Measurements from ENCODE around the gene HIGD1B. TPM values are rescaled to one million over a fixed set of nuclear protein-coding genes. Genes with fewer than 3 reads are reported as not detected.
A peak's percentile ranks its signal among the peaks of the same experiment; 100 is the strongest.

HIGD1B gene
- total RNA-seq, result not detected in 2 replicates
- long read RNA-seq, result 0 reads

DNA sequence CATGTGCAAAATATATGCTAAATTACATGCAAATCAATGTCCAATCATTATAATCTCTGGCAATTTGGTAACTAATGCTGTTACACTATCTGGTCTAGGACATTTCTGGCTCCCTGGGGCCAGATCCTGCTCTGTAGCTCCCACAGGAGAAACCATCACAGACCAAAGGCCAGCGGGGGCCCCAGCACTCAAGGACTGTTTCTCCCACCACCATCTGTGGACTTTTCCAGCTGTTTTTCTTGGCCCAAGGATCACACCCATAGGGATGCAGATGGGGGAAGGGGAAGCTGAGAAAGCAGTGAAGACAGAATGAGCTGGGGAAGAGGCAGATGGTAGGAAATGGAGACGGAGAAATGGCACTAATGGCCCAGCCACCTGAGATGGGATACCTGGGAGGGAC lies at the start of gene HIGD1B:
Gene HIGD1B, plus strand, starts transcription at position 298 of the 400 bp plus-strand sequence. CDS start 270 bp downstream, outside the sequence.
- Mint-ChIP-seq H3K4me1 (ENCODE audit: low read depth) (peaks cover 2% of the 10 kb centered on the region), H3K36me3 (ENCODE audit: insufficient read depth) (peaks cover 1% of the 10 kb centered on the region), H3K27me3 (peaks cover 7% of the 10 kb centered on the region), H3K4me3 (ENCODE audit: low read depth) (no peak within 1 kb of the TSS), H3K27ac (no peak within 1 kb of the TSS), H3K9me3 (ENCODE audit: low read depth) (no peaks in the 10 kb centered on the region)
- DNase-seq (ENCODE audit: low spot score, unreplicated experiment), result no peak
- TF ChIP-seq, protein P1, sequence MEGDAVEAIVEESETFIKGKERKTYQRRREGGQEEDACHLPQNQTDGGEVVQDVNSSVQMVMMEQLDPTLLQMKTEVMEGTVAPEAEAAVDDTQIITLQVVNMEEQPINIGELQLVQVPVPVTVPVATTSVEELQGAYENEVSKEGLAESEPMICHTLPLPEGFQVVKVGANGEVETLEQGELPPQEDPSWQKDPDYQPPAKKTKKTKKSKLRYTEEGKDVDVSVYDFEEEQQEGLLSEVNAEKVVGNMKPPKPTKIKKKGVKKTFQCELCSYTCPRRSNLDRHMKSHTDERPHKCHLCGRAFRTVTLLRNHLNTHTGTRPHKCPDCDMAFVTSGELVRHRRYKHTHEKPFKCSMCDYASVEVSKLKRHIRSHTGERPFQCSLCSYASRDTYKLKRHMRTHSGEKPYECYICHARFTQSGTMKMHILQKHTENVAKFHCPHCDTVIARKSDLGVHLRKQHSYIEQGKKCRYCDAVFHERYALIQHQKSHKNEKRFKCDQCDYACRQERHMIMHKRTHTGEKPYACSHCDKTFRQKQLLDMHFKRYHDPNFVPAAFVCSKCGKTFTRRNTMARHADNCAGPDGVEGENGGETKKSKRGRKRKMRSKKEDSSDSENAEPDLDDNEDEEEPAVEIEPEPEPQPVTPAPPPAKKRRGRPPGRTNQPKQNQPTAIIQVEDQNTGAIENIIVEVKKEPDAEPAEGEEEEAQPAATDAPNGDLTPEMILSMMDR (IDR thresholded peaks at IDR 0.05; ENCODE audit: unreplicated experiment), result no peak

DNA sequence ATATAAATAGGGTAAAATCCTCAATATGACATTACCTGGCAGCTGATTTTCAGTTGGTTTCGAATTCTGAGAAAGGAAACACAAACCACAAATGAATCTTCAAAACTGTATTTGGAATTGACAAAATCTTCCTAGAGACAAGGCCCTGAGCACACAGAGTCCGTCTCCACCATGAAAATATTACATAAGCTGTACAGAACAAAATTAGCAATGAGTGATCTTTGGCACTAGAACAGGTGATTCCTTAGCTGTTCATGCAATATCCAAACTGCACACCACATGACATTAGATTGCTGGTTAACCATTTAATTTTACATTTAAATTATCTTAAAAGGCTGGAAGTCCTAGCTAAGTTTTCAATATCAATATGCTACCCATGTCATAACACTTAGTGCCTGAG lies 49.3 kb upstream of the HIGD1B start:
- Mint-ChIP-seq H3K27me3 (no peaks in the 10 kb centered on the region), H3K27ac (no peak overlapping the region), H3K9me3 (ENCODE audit: low read depth) (no peaks in the 10 kb centered on the region), H3K4me1 (ENCODE audit: low read depth) (peaks cover 2% of the 10 kb centered on the region), H3K4me3 (ENCODE audit: low read depth) (no peak overlapping the region), H3K36me3 (ENCODE audit: insufficient read depth) (peaks cover 7% of the 10 kb centered on the region)
- TF ChIP-seq, protein P1 (IDR thresholded peaks at IDR 0.05; ENCODE audit: unreplicated experiment), result no peak
- DNase-seq (ENCODE audit: low spot score, unreplicated experiment), result no peak

DNA sequence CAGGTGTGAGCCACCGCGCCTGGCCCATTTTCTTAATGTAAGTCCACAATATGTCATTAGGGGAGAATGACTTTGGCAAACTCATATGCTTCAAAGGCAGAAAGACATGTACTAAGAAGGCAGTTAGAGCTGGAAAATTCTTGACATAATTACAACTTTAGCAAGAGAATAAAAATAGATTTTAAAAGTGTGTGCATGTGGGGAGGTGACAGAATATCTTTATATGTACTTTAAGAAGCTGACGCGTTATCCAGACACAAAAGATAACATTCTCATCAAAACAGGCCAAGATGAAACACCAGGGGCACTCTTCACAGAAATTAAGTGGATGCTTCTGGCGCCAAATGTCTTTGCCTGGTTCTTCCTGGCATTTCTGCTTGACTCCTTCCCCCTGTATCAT lies 45.8 kb upstream of the HIGD1B start:
- Mint-ChIP-seq H3K9me3 (ENCODE audit: low read depth) (no peaks in the 10 kb centered on the region), H3K4me3 (ENCODE audit: low read depth) (no peak overlapping the region), H3K4me1 (ENCODE audit: low read depth) (peaks cover 16% of the 10 kb centered on the region), H3K27me3 (no peaks in the 10 kb centered on the region), H3K36me3 (ENCODE audit: insufficient read depth) (peaks cover 18% of the 10 kb centered on the region), H3K27ac (peak overlapping the region; percentile 59)
- TF ChIP-seq, protein P1 (IDR thresholded peaks at IDR 0.05; ENCODE audit: unreplicated experiment), result no peak
- DNase-seq (ENCODE audit: low spot score, unreplicated experiment), result no peak

- peaks cover 20% of the 10 kb centered on the region for H3K4me1 Mint-ChIP-seq (ENCODE audit: low read depth)
- H3K27me3 Mint-ChIP-seq, result no peaks in the 10 kb centered on the region
- TF ChIP-seq, protein P1 (IDR thresholded peaks at IDR 0.05; ENCODE audit: unreplicated experiment), result no peak
- DNase-seq (ENCODE audit: low spot score, unreplicated experiment), result no peak
- no peak overlapping the region for H3K4me3 Mint-ChIP-seq (ENCODE audit: low read depth)
- no peak overlapping the region for H3K27ac Mint-ChIP-seq
- peaks cover 17% of the 10 kb centered on the region for H3K36me3 Mint-ChIP-seq (ENCODE audit: insufficient read depth)
- H3K9me3 Mint-ChIP-seq (ENCODE audit: low read depth), result no peaks in the 10 kb centered on the region
Observed at GRCh38 chr17:44804302-44805089, 43.2 kb upstream of the HIGD1B start.

GRCh38 chr17:44807093-44807816 lies 40.4 kb upstream of the HIGD1B start:
- no peak for DNase-seq (ENCODE audit: low spot score, unreplicated experiment)
- Mint-ChIP-seq H3K36me3 (ENCODE audit: insufficient read depth) (peaks cover 15% of the 10 kb centered on the region), H3K4me3 (ENCODE audit: low read depth) (no peak overlapping the region), H3K9me3 (ENCODE audit: low read depth) (no peaks in the 10 kb centered on the region), H3K27ac (no peak overlapping the region), H3K27me3 (no peaks in the 10 kb centered on the region), H3K4me1 (ENCODE audit: low read depth) (peaks cover 20% of the 10 kb centered on the region)
- TF ChIP-seq, protein P1 (IDR thresholded peaks at IDR 0.05; ENCODE audit: unreplicated experiment), result no peak

Data from progenitor cell of endocrine pancreas (in vitro differentiated cells).